Caco-2 (cell line): ENCODE measurements around the gene TMEM129. TPM values are rescaled to one million over a fixed set of nuclear protein-coding genes. Genes with fewer than 3 reads are reported as not detected.

Source experiments
- BruUV-seq: library from RNA; stranded (reverse); fragments of 400-500 nt; replicated peaks from 2 replicates; lab custom pipeline; 2021; lab: Mats Ljungman, UMichigan
- CTCF ChIA-PET: fragments of 300-600 bp; sonication (Branson Sonifier 250); formaldehyde crosslinking; loops from one replicate; lab custom pipeline; 2022; ENCODE audit warnings: antibody characterized with exemption; lab: Charles Lee
- POLR2A ChIA-PET: fragments of 300-600 bp; sonication (Branson Sonifier 250); formaldehyde crosslinking; loops from one replicate; lab custom pipeline; 2022; ENCODE audit warnings: antibody characterized with exemption; lab: Charles Lee
- DNase-seq, 2 experiments: peaks; one replicate each; pipeline versions ENCODE4 v3.0.0 to v3.0.0-alpha.2; 2020 to 2022
- H3K27me3 ChIP-seq: replicated peaks from 2 replicates; pipeline ENCODE4 v1.6.0; 2011; ENCODE audit warnings: low read length; ENCODE audit not compliant: control insufficient read depth, insufficient read depth
- H3K36me3 ChIP-seq: 2 replicates; pipeline ENCODE4 v1.5.1; 2011; ENCODE audit warnings: low read length; ENCODE audit not compliant: control insufficient read depth, insufficient read depth
- H3K4me1 ChIP-seq: fragments of 250-450 bp; sonication (Bioruptor Pico); 2 replicates; pipeline ENCODE4 v1.5.1; 2020; ENCODE audit warnings: mild to moderate bottlenecking
- H3K4me3 ChIP-seq: 2 replicates; pipeline ENCODE4 v1.5.1; 2011; ENCODE audit warnings: low read depth, mild to moderate bottlenecking, control low read depth, low read length
- H3K9me3 ChIP-seq: fragments of 250-450 bp; sonication (Bioruptor Pico); 2 replicates; pipeline ENCODE4 v1.5.1; 2020; ENCODE audit warnings: mild to moderate bottlenecking, moderate library complexity
- H3K27ac Mint-ChIP-seq: one replicate; pipeline ENCODE4 v1.8.0; 2022; ENCODE audit warnings: mixed read lengths; ENCODE audit not compliant: unreplicated experiment
- H3K27me3 Mint-ChIP-seq: one replicate; pipeline ENCODE4 v1.8.0; 2022; ENCODE audit warnings: mixed read lengths; ENCODE audit not compliant: insufficient read depth, unreplicated experiment
- H3K36me3 Mint-ChIP-seq: one replicate; pipeline ENCODE4 v1.8.0; 2022; ENCODE audit warnings: mild to moderate bottlenecking, mixed read lengths; ENCODE audit not compliant: insufficient read depth, unreplicated experiment
- H3K4me1 Mint-ChIP-seq: one replicate; pipeline ENCODE4 v1.8.0; 2022; ENCODE audit warnings: low read depth, mixed read lengths; ENCODE audit not compliant: unreplicated experiment
- H3K4me3 Mint-ChIP-seq: one replicate; pipeline ENCODE4 v1.8.0; 2022; ENCODE audit warnings: mild to moderate bottlenecking, moderate library complexity, mixed read lengths; ENCODE audit not compliant: unreplicated experiment
- H3K9me3 Mint-ChIP-seq: one replicate; pipeline ENCODE4 v1.8.0; 2022; ENCODE audit warnings: mixed read lengths; ENCODE audit not compliant: unreplicated experiment
- CTCF ChIP-seq, 2 experiments: fragments of 200-600 bp in 1 of 2; IDR thresholded peaks; 1 replicate in 1 of 2; 2 replicates in 1 of 2; pipeline versions ENCODE4 v1.5.1 to v1.8.0; 2011 to 2022; ENCODE audit warnings: antibody characterized with exemption in 1 of 2, control low read depth in 1 of 2, inconsistent platforms in 1 of 2, low read depth in 1 of 2, low read length in 1 of 2, mild to moderate bottlenecking in 1 of 2, moderate library complexity in 1 of 2; ENCODE audit not compliant: insufficient read depth in 1 of 2, severe bottlenecking in 1 of 2, unreplicated experiment in 1 of 2
- intact Hi-C: fragments of 100-400 bp; cut with micrococcal nuclease; formaldehyde crosslinking; loops from one replicate; pipeline ENCODE4 v1.10.0; 2022; ENCODE audit not compliant: unreplicated experiment
- total RNA-seq: library from RNA; stranded (reverse); gene quantifications from 2 replicates; pipeline ENCODE4 v1.2.3, GENCODE V29; 2022

The TMEM129 gene
- total RNA-seq, 1 experiment from 2014 or later: 39.0 TPM

GRCh38 chr4:1758306-1759121 is 37.4 kb upstream of the TMEM129 start:
- Mint-ChIP-seq H3K27me3 (no peaks in the 10 kb centered on the region), H3K4me3 (no peak overlapping the region), H3K27ac (no peak overlapping the region), H3K36me3 (no peaks in the 10 kb centered on the region), H3K4me1 (no peaks in the 10 kb centered on the region), H3K9me3 (no peaks in the 10 kb centered on the region)
- BruUV-seq: no TSS peak
- ChIA-PET POLR2A (interaction anchor here (0.6 kb wide), 1 partner anchor 142 kb away, joined by 5 read pairs; no protein-coding TSS in a partner anchor), CTCF (interaction anchor here (0.7 to 1.8 kb wide), 3 partner anchors 9 to 146 kb away, joined by 3 to 9 read pairs (median 4); no protein-coding TSS in a partner anchor)
- intact Hi-C loops: no loop called here
- H3K36me3 ChIP-seq: no peaks in the 10 kb centered on the region
- no peak for TF ChIP-seq CTCF (IDR thresholded peaks at IDR 0.05; ENCODE audit: insufficient read depth in 1 of 2, low read depth in 1 of 2, low read length in 1 of 2, severe bottlenecking in 1 of 2, unreplicated experiment in 1 of 2)
- DNase-seq: no peak
- H3K4me3 ChIP-seq: no peak overlapping the region
- no peaks in the 10 kb centered on the region for H3K9me3 ChIP-seq
- H3K4me1 ChIP-seq: peaks cover 13% of the 10 kb centered on the region; the same call in 1 of the 2 replicates
- no peaks in the 10 kb centered on the region for H3K27me3 ChIP-seq

- Mint-ChIP-seq H3K27ac (no peak overlapping the region), H3K27me3 (no peaks in the 10 kb centered on the region), H3K9me3 (no peaks in the 10 kb centered on the region), H3K4me3 (no peak overlapping the region), H3K36me3 (no peaks in the 10 kb centered on the region), H3K4me1 (no peaks in the 10 kb centered on the region)
- Histone ChIP-seq H3K9me3 (no peaks in the 10 kb centered on the region), H3K36me3 (no peaks in the 10 kb centered on the region), H3K4me1 (peaks cover 14% of the 10 kb centered on the region; the same call in 1 of the 2 replicates), H3K27me3 (no peaks in the 10 kb centered on the region), H3K4me3 (no peak overlapping the region)
- ChIA-PET POLR2A (interaction anchor here (0.6 kb wide), 1 partner anchor 142 kb away, joined by 5 read pairs; no protein-coding TSS in a partner anchor), CTCF (interaction anchor here (1.8 kb wide), 1 partner anchor 10 kb away, joined by 9 read pairs; no protein-coding TSS in a partner anchor)
- no peak for TF ChIP-seq CTCF (IDR thresholded peaks at IDR 0.05; ENCODE audit: insufficient read depth in 1 of 2, low read depth in 1 of 2, low read length in 1 of 2, severe bottlenecking in 1 of 2, unreplicated experiment in 1 of 2)
- intact Hi-C loops: no loop called here
- BruUV-seq: no TSS peak
- no peak for DNase-seq
These were observed 36.7 kb upstream of the TMEM129 start for GRCh38 chr4:1757836-1758235.

GRCh38 chr4:1756893-1757779 is 36.0 kb upstream of the TMEM129 start:
- Histone ChIP-seq H3K36me3 (no peaks in the 10 kb centered on the region), H3K27me3 (no peaks in the 10 kb centered on the region), H3K9me3 (no peaks in the 10 kb centered on the region), H3K4me1 (peaks cover 17% of the 10 kb centered on the region; the same call in 1 of the 2 replicates), H3K4me3 (no peak overlapping the region)
- ChIA-PET POLR2A (no interaction called here), CTCF (no interaction called here)
- BruUV-seq: no TSS peak
- no peak for DNase-seq
- TF ChIP-seq CTCF (IDR thresholded peaks at IDR 0.05; ENCODE audit: insufficient read depth in 1 of 2, low read depth in 1 of 2, low read length in 1 of 2, severe bottlenecking in 1 of 2, unreplicated experiment in 1 of 2): no peak
- no peaks in the 10 kb centered on the region for H3K36me3 Mint-ChIP-seq
- no peak overlapping the region for H3K27ac Mint-ChIP-seq
- H3K9me3 Mint-ChIP-seq: no peaks in the 10 kb centered on the region
- intact Hi-C loops: no loop called here
- no peaks in the 10 kb centered on the region for H3K4me1 Mint-ChIP-seq
- no peak overlapping the region for H3K4me3 Mint-ChIP-seq
- H3K27me3 Mint-ChIP-seq: no peaks in the 10 kb centered on the region
